Measurements from ENCODE around the gene CBY1. TPM values are rescaled to one million over a fixed set of nuclear protein-coding genes. Genes with fewer than 3 reads are reported as not detected.

The CBY1 gene
- total RNA-seq, 4 donors from 2014 or later = 14.9 to 33.8 (median 17.4) TPM

DNA sequence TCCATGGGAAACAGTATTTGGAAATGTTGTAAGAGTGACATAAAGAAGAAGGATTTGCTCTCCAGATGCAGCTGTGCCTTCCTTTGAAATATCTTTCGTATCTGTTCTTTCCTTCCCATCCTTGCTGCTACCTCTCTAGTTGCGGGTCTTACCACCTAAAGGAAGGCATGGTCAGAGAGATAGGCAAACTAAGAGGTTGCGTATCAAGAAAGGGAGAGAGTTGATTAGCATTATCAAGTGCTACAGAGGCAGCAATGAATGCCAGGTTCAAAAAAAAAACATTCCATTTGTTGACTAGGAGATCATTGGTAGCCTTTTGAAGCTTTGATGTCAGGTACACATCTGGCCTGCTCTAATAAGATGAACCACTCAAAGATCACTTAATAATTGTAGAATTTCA, 53.9 kb downstream of the CBY1 start:
- TF ChIP-seq, protein P1, sequence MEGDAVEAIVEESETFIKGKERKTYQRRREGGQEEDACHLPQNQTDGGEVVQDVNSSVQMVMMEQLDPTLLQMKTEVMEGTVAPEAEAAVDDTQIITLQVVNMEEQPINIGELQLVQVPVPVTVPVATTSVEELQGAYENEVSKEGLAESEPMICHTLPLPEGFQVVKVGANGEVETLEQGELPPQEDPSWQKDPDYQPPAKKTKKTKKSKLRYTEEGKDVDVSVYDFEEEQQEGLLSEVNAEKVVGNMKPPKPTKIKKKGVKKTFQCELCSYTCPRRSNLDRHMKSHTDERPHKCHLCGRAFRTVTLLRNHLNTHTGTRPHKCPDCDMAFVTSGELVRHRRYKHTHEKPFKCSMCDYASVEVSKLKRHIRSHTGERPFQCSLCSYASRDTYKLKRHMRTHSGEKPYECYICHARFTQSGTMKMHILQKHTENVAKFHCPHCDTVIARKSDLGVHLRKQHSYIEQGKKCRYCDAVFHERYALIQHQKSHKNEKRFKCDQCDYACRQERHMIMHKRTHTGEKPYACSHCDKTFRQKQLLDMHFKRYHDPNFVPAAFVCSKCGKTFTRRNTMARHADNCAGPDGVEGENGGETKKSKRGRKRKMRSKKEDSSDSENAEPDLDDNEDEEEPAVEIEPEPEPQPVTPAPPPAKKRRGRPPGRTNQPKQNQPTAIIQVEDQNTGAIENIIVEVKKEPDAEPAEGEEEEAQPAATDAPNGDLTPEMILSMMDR (IDR thresholded peaks at IDR 0.05; ENCODE audit: low read depth) = no peak

DNA sequence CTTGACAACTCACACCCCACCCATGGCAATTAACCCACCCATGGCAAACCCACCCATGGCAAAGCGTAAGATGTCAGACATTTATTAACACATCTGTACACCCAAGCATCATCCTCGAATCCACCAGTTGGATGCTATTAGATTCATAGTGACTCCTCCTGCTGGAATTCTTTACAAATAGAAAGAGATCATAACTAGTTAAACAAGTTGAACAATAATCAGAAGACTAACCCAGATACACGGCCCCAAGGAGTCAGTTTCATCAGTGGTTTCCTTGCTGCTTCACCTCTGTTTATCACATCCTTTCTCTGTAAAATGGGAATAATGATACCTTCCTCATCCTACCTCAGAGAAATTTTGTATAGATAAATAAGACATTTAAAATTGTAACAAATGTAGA, 54.4 kb downstream of the CBY1 start:
- TF ChIP-seq, protein P1 (IDR thresholded peaks at IDR 0.05; ENCODE audit: low read depth) = no peak

DNA sequence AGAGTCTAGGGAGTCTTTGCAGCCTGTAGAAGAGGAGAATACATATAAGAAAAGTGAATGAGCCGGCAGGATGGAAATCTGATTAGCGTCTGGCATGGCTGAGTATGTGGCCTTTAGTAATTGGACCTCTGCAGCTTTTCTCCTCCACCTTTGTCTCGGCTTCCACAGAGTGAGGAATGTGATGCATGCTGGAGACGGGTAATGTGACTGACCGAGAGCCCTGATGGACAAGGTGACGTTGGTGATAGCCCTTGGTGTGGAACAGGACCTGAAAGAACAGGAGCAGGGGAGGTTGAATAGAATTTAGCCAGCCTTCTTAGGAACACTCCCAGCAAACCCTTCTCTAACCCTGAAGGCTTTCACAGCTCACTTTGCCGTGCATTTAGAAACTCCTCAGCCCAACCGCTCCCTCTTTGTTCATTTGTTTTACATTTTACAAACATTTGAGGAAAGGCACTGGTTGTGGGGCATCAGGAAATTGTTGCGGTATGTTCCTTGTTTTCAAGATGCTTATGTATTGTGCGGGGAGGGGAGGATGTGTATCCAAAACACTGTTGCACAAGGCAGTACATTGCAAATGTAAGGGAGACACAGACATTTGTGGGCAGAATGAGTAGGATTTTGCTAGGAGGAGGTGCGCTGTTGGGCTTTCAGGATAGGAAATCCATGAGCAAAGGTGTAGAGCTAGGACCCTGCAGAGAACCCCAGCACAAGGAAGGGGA, 56.2 kb downstream of the CBY1 start:
- TF ChIP-seq, protein P1 (IDR thresholded peaks at IDR 0.05; ENCODE audit: low read depth) = no peak

DNA sequence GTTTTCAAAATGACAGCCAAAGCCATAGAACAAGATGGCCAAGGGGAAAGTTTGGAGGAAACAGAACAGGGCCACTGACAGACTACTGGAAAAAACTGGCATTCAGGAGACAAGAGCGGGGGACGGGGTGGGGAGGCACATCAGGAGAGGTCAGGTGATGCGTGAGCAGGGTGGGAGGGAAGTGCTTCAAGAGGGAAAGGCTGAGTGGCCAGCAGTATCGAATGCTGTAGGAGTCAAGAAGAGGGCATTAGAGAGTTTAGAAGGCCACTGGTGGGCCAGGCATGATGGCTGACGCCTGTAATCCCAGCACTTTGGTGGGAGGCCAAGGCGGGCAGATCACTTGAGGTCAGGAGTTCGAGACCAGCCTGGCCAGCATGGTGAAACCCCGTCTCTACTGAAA, 57.5 kb downstream of the CBY1 start:
- TF ChIP-seq, protein P1 (IDR thresholded peaks at IDR 0.05; ENCODE audit: low read depth) = no peak

DNA sequence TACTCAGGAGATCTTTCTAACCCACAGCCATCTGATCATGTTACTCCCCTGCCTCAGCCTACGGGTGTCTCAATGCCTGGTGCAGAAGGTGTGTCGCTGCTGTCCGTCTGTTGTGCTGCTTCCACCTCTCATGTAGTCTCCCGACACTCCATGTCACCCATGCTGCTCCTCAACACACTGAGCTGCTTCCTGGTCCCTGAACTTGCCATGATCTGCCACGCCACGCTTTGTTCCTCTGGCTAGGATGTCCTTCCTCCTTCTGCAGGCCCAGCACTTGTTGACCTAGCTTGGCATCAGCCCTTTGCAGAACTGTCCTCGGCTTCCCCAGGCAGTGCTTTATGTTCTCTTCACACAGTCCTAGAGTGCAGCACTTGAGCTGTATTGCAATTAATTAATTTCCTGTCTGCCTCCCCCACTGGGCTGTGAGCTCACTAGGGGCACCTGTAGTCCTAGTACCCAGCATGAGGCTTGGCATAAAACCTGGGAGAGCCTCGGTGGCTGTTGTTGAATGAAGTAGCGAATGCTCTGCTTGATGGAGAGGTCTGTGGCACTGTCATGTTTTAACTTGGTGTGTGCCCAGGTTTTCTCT, 58.8 kb downstream of the CBY1 start:
- TF ChIP-seq, protein P1 (IDR thresholded peaks at IDR 0.05; ENCODE audit: low read depth) = no peak

DNA sequence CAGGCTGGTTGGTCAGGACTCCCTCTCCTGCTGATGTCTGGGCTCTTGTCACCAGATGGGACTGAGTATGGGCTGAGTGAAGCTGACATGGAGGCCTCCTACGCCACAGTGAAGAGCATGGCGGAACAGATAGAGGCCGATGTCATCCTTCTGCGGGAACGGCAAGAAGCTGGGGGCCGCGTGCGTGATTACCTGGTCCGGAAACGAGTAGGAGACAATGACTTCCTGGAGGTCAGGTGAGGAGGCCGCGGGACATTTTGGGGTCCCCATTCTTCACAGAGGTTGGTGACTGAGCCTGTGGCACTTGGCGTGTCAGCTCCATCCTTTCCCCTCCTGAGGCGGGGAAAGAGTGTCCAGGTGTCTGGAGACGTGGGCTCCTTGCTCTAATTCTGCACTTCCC, 59.4 kb downstream of the CBY1 start:
- TF ChIP-seq, protein P1 (IDR thresholded peaks at IDR 0.05; ENCODE audit: low read depth) = no peak

DNA sequence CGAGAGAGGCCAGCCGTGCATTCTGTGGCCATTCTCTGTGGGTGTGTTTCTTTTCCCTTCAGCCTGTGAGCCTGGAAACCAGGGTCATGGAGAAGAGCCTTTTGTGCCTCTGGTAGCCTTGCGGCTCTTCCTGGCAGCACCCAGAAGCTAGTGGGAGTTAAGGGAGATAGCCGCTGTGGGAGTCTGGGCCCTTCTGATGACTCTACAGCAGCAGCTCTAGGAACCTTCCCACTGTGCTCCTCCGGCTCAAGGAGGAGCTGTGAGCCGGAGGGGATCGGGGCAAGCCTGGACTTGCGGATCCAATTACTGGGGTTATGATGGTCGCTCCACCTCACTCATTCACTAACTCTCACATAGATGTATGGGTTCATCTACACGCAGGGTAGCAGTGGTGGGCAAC, 59.8 kb downstream of the CBY1 start:
- TF ChIP-seq, protein P1 (IDR thresholded peaks at IDR 0.05; ENCODE audit: low read depth) = no peak
